GM21786 (cell line): ENCODE data around the gene UBL4B.

Experiments used
- ATAC-seq: cut with Tn5 transposase; IDR thresholded peaks from one replicate; pipeline ENCODE4 v1.9.1; 2021; ENCODE audit not compliant: unreplicated experiment

UBL4B gene

GRCh38 chr1:110112656-110113055 lies 413 bp downstream of the UBL4B start:
- no peak for ATAC-seq

- no peak for ATAC-seq
Observed at GRCh38 chr1:110113551-110113950, 1.3 kb downstream of the UBL4B start.

- ATAC-seq, result no peak
Observed at GRCh38 chr1:110114173-110114572, 1.9 kb downstream of the UBL4B start.

GRCh38 chr1:110114784-110115183 lies 2.5 kb downstream of the UBL4B start:
- no peak for ATAC-seq

- ATAC-seq, result no peak
Observed at GRCh38 chr1:110118636-110119396, 6.6 kb downstream of the UBL4B start.

- ATAC-seq, result no peak
Observed at GRCh38 chr1:110119843-110120242, 7.6 kb downstream of the UBL4B start.

- ATAC-seq, result no peak
Observed at GRCh38 chr1:110120960-110121561, 8.8 kb downstream of the UBL4B start.

- no peak for ATAC-seq
Observed at GRCh38 chr1:110123224-110123623, 11.0 kb downstream of the UBL4B start.

- ATAC-seq, result no peak
Observed at GRCh38 chr1:110125810-110126209, 13.6 kb downstream of the UBL4B start.

- ATAC-seq, result no peak
Observed at GRCh38 chr1:110130113-110130591, 17.9 kb downstream of the UBL4B start.

GRCh38 chr1:110130989-110131388 lies 18.7 kb downstream of the UBL4B start:
- no peak for ATAC-seq

- ATAC-seq, result no peak
Observed at GRCh38 chr1:110132682-110133081, 20.4 kb downstream of the UBL4B start.

GRCh38 chr1:110133436-110133835 lies 21.2 kb downstream of the UBL4B start:
- no peak for ATAC-seq

- no peak for ATAC-seq
Observed at GRCh38 chr1:110134050-110134595, 21.9 kb downstream of the UBL4B start.

- ATAC-seq, result no peak
Observed at GRCh38 chr1:110135246-110135645, 23.0 kb downstream of the UBL4B start.

GRCh38 chr1:110135666-110136065 lies 23.4 kb downstream of the UBL4B start:
- no peak for ATAC-seq

- no peak for ATAC-seq
Observed at GRCh38 chr1:110136911-110137310, 24.7 kb downstream of the UBL4B start.

- no peak for ATAC-seq
Observed at GRCh38 chr1:110138956-110139355, 26.7 kb downstream of the UBL4B start.

- ATAC-seq, result no peak
Observed at GRCh38 chr1:110144366-110144765, 32.1 kb downstream of the UBL4B start.

- ATAC-seq, result no peak
Observed at GRCh38 chr1:110148961-110149360, 36.7 kb downstream of the UBL4B start.

- no peak for ATAC-seq
Observed at GRCh38 chr1:110150330-110151174, 38.3 kb downstream of the UBL4B start, which contains the start of gene SLC6A17. Gene SLC6A17, plus strand, starts transcription at chr1:110150494. Its CDS starts 16,436 bp downstream, at chr1:110166930.
